IPS-15b (cell line): Measurements from ENCODE around the gene LMOD3.
A peak's percentile ranks its signal among the peaks of the same experiment; 100 is the strongest.

ENCODE experiments used
- H3K27me3 ChIP-seq: one replicate; pipeline ENCODE4 v1.6.1; 2013; ENCODE audit warnings: low read length; ENCODE audit not compliant: control insufficient read depth, insufficient read depth
- H3K36me3 ChIP-seq: one replicate; pipeline ENCODE4 v1.6.1; 2013; ENCODE audit warnings: low read length; ENCODE audit not compliant: control insufficient read depth, insufficient read depth
- H3K4me1 ChIP-seq: one replicate; pipeline ENCODE4 v1.6.1; 2013; ENCODE audit warnings: mild to moderate bottlenecking, low read length; ENCODE audit not compliant: control insufficient read depth, insufficient read depth
- H3K4me3 ChIP-seq: one replicate; pipeline ENCODE4 v1.5.1; 2013; ENCODE audit warnings: low read depth, low read length
- H3K9ac ChIP-seq: one replicate; pipeline ENCODE4 v1.6.1; 2013; ENCODE audit warnings: low read depth, mild to moderate bottlenecking, low read length
- H3K9me3 ChIP-seq: one replicate; pipeline ENCODE4 v1.6.1; 2013; ENCODE audit warnings: mild to moderate bottlenecking, low read length; ENCODE audit not compliant: control insufficient read depth, insufficient read depth

Gene LMOD3

GRCh38 chr3:69088063-69088462 is 34.3 kb downstream of the LMOD3 start:
- Histone ChIP-seq H3K9ac (no peak overlapping the region), H3K4me1 (peaks cover 14% of the 10 kb centered on the region), H3K4me3 (no peak overlapping the region), H3K9me3 (no peaks in the 10 kb centered on the region), H3K27me3 (no peaks in the 10 kb centered on the region), H3K36me3 (no peaks in the 10 kb centered on the region)

- no peak overlapping the region for H3K4me3 ChIP-seq
- no peaks in the 10 kb centered on the region for H3K36me3 ChIP-seq
- H3K9me3 ChIP-seq: no peaks in the 10 kb centered on the region
- no peaks in the 10 kb centered on the region for H3K27me3 ChIP-seq
- H3K9ac ChIP-seq: no peak overlapping the region
- H3K4me1 ChIP-seq: peaks cover 13% of the 10 kb centered on the region
Measured at GRCh38 chr3:69087030-69087791, 35.2 kb downstream of the LMOD3 start.

DNA sequence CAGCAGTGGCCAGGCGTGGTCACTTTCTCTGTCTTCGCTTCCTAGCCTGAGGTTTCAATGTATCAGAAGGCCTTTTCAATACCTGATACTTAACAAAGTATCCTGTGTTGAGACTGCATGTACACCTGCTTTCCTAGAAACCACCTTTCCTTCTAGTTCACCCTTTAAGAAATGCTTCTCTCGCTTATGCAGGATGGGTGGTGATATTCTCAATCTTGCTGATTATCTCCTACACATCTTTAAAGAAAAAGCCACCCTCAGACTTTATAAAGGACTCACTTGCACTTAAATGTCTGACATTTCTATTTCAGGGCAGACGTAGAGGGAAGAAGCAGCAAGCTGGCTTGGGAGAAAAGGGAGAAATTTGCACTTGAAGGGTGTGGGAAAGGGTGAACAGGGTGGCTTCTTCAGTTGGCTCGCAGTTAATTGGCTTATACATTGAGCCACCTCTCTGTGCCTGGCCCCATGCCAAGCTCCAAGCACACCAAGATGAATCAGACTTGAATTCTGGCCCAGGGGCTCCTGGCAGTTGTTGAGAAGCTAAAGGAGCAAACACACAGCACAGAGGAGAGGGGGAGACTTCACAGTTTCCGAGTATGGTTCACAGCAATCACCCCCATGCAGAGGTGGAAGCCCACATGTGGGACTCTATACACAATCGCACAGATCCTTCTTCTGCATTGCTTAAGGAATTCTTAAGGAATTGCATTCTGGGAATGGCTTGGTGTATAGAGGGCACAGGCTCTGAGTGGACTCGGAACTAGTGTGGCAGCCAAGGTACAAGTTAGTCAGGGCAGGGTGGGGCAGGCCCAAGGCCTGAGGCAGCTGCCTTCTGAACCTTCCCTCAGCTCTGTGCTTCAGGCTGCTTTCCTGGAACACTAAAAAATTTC is 36.3 kb downstream of the LMOD3 start:
- H3K4me1 ChIP-seq: peaks cover 10% of the 10 kb centered on the region
- H3K9ac ChIP-seq: no peak overlapping the region
- H3K27me3 ChIP-seq: no peaks in the 10 kb centered on the region
- H3K9me3 ChIP-seq: no peaks in the 10 kb centered on the region
- peak overlapping the region; percentile 84 for H3K4me3 ChIP-seq
- no peaks in the 10 kb centered on the region for H3K36me3 ChIP-seq

DNA sequence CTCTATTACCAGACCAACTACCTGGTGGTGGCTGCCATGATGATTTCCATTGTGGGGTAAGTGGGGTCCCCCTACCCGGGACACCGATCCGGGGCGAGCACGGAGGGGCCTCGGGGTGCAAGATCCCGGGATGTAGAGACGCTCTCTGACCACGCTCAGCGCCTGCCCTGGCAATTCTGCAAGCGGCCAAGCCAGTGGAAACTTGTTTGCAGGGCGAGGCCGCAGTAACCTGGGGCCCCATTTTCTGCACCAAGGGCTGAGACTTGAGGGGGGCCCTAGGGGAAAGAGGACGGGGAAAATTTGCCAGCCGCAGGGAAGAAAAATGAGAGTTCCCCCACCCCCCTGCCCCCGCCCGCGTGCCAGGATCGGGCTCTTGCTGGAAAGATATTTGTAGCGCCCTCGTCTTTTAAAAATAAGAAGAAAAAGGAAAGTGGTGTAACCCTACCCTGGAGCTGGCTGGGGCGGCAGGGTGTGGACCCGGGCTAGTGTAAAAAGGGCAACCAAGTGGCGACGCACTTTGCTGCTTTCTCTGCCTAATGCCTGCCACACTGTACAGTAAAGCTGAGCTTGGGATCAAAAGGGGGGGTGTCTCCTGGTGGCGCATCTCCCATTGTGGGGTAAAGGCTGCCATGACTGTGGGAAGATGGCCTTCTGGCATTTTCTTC is 37.1 kb downstream of the LMOD3 start:
- peaks cover 10% of the 10 kb centered on the region for H3K4me1 ChIP-seq
- no peaks in the 10 kb centered on the region for H3K27me3 ChIP-seq
- no peaks in the 10 kb centered on the region for H3K36me3 ChIP-seq
- H3K9ac ChIP-seq: peak overlapping the region; percentile 4
- H3K4me3 ChIP-seq: peak overlapping the region; percentile 84
- H3K9me3 ChIP-seq: no peaks in the 10 kb centered on the region

DNA sequence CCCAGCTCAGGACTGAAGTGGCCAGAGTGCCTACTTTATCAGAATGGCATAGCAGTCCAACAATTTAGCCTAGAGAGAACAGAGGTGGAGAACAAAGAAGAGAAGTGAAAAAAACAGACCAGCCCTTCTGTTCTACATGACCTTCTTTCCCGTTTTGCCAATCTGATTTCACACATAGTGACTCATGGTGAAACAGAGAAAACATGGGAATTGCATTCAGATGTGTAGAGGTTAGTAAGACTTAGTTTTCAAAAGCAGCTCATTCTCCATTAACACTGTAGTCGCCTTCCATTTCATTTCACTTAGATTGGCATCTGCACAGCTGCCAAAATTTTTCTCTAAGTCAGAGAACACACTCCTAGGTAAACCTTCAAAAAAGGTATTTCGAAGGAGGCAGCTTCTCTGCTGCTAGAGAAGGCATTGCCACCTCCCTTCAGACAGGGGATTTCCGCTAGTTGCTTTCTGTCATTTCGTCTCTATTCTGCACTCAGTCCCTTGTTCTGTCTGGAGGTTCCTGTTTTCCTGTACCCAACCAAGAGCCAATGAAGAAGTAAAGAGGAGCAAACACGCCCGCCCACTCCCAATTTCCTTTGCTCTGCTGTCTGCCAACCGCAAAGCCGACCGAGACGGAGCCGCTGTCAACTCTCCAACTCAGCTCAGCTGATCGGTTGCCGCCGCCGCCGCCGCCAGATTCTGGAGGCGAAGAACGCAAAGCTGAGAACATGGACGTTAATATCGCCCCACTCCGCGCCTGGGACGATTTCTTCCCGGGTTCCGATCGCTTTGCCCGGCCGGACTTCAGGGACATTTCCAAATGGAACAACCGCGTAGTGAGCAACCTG is 37.8 kb downstream of the LMOD3 start, which contains the start of gene ARL6IP5:
ARL6IP5 (plus strand) TSS at position 612 of the 842 bp plus-strand sequence; CDS start at position 723, 111 bp downstream.
- H3K9me3 ChIP-seq: no peaks in the 10 kb centered on the region
- peak within 1 kb of the TSS; percentile 84 for H3K4me3 ChIP-seq
- no peaks in the 10 kb centered on the region for H3K36me3 ChIP-seq
- H3K4me1 ChIP-seq: peaks cover 8% of the 10 kb centered on the region
- H3K27me3 ChIP-seq: no peaks in the 10 kb centered on the region
- peak within 1 kb of the TSS; percentile 4 for H3K9ac ChIP-seq

DNA sequence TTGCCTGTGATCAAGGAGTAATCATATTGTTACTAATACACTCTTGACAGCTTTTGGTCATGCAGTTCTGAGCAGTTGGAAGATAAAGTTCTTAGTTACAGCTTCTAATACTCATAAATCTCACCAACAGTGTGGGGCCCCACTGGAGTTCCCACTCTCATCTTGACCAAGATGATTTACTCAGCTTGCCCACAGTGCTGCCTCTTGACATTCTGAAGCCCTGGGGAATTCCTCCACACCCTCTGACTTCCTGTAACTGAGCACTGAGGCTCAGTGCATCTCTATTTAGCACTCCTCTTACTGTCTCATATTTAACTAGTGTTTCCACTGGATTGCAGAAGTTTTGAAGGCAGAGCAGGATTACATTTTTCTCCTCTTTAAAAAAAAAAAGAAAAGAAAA is 39.6 kb downstream of the LMOD3 start:
- Histone ChIP-seq H3K4me1 (peaks cover 8% of the 10 kb centered on the region), H3K27me3 (no peaks in the 10 kb centered on the region), H3K9me3 (no peaks in the 10 kb centered on the region), H3K9ac (no peak overlapping the region), H3K36me3 (no peaks in the 10 kb centered on the region), H3K4me3 (no peak overlapping the region)

DNA sequence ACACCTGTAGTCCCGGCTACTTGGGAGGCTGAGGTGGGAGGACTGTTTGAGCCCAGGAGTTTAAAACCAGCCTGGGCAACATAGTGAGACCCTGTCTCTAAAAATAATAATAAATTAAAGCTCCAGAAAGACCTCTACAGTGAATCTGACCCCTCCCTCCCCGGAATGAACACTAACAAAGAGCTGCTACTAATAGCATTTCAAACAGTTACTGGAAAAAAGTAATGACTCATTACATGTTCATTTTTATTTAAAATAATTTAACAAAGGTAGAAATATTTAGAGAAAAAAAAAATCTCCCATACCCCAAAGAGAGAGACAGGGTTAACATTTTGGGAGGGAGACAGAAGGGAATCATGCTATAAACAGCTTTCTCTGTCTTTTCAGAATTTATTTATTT is 40.0 kb downstream of the LMOD3 start:
- Histone ChIP-seq H3K9me3 (no peaks in the 10 kb centered on the region), H3K9ac (no peak overlapping the region), H3K4me1 (peaks cover 8% of the 10 kb centered on the region), H3K36me3 (no peaks in the 10 kb centered on the region), H3K27me3 (no peaks in the 10 kb centered on the region), H3K4me3 (no peak overlapping the region)

DNA sequence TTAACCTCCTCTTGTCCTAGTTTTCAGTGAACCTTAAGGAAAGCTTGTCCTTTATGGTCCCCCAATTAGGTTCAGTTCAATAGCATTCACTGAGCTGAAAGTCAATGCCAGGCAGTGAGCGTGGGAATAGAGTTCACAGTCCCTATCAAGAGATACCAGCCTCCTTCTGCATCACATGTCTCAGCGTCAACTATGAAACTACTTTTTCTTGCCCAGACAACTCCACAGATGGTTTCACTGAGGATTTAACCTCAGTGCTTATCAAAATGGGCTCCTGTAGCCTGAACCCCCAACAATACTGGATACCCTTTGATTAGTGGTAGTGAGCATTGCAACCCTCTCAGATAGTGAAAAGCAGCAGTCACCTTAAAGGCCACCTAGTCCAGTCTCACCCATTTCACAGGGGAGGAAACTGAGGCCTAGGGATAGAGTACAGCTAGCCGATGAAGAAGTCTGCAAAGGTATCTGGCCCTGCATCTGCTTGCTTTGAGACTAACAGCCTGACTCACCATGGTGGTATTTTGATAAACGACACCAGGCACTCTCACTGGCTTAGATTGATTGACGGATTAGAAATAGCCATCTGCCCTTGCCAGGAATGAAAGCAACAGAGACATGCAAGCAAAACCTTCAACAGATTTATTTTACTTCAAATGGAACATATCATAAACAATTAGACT is 40.7 kb downstream of the LMOD3 start:
- Histone ChIP-seq H3K27me3 (no peaks in the 10 kb centered on the region), H3K36me3 (no peaks in the 10 kb centered on the region), H3K4me1 (peaks cover 8% of the 10 kb centered on the region), H3K4me3 (no peak overlapping the region), H3K9me3 (no peaks in the 10 kb centered on the region), H3K9ac (no peak overlapping the region)

GRCh38 chr3:69080233-69080920 is 42.0 kb downstream of the LMOD3 start, which contains the start of gene UBA3:
Gene UBA3, minus strand, starts transcription at chr3:69080365. Its CDS starts 12 bp downstream, at chr3:69080353.
- no peaks in the 10 kb centered on the region for H3K4me1 ChIP-seq
- H3K27me3 ChIP-seq: no peaks in the 10 kb centered on the region
- H3K4me3 ChIP-seq: peak within 1 kb of the TSS; percentile 54

More at GRCh38 chr3:69080233-69080920, 42.0 kb downstream of the LMOD3 start, which contains the start of gene UBA3:
- Histone ChIP-seq H3K9me3 (no peaks in the 10 kb centered on the region), H3K9ac (peak within 1 kb of the TSS; percentile 29), H3K36me3 (no peaks in the 10 kb centered on the region)
